ENCODE data around the gene RMDN3.

The RMDN3 gene

GRCh38 chr15:40768521-40769273, 13.6 kb upstream of the RMDN3 start:
- Histone ChIP-seq H3K4me1 (ENCODE audit: control insufficient read depth, low read length) (peaks cover 83% of the 10 kb centered on the region), H3K9me3 (ENCODE audit: control insufficient read depth, insufficient read depth, low read length) (no peaks in the 10 kb centered on the region), H3K27ac (ENCODE audit: low read depth, low read length) (peak overlapping the region; percentile 94), H3K4me3 (ENCODE audit: low read length) (peak overlapping the region; percentile 69), H3K9me2 (replicated peaks; ENCODE audit: control insufficient read depth, low read length) (no peaks in the 10 kb centered on the region), H3F3A (ENCODE audit: control insufficient read depth, insufficient read depth) (peaks cover 38% of the 10 kb centered on the region), H3K79me2 (ENCODE audit: control insufficient read depth, low read length) (peaks cover 40% of the 10 kb centered on the region), H3K27me3 (ENCODE audit: control insufficient read depth, low read length) (no peaks in the 10 kb centered on the region), H3K36me3 (ENCODE audit: control insufficient read depth, low read length) (peaks cover 70% of the 10 kb centered on the region), H4K20me1 (ENCODE audit: control insufficient read depth, insufficient read depth, low read depth, low read length) (no peaks in the 10 kb centered on the region), H3K4me2 (ENCODE audit: low read length) (peak overlapping the region; percentile 86)
- TF ChIP-seq CTCF (IDR thresholded peaks at IDR 0.05; ENCODE audit: low read depth, low read length, poor library complexity, severe bottlenecking), result peak; percentile 55
- TF ChIP-seq EZH2phosphoT487 (IDR thresholded peaks at IDR 0.05; ENCODE audit: borderline replicate concordance, low read length), result no peak

GRCh38 chr15:40767838-40768500, 12.9 kb upstream of the RMDN3 start:
- H3K4me3 ChIP-seq (ENCODE audit: low read length), result peak overlapping the region; percentile 69
- H3K27me3 ChIP-seq (ENCODE audit: control insufficient read depth, low read length), result no peaks in the 10 kb centered on the region
- peaks cover 90% of the 10 kb centered on the region for H3K4me1 ChIP-seq (ENCODE audit: control insufficient read depth, low read length)
- TF ChIP-seq CTCF (IDR thresholded peaks at IDR 0.05; ENCODE audit: low read depth, low read length, poor library complexity, severe bottlenecking) (no peak), EZH2phosphoT487 (IDR thresholded peaks at IDR 0.05; ENCODE audit: borderline replicate concordance, low read length) (no peak)
- no peaks in the 10 kb centered on the region for H4K20me1 ChIP-seq (ENCODE audit: control insufficient read depth, insufficient read depth, low read depth, low read length)
- H3F3A ChIP-seq (ENCODE audit: control insufficient read depth, insufficient read depth), result peaks cover 35% of the 10 kb centered on the region
- H3K27ac ChIP-seq (ENCODE audit: low read depth, low read length), result peak overlapping the region; percentile 94
- peak overlapping the region; percentile 86 for H3K4me2 ChIP-seq (ENCODE audit: low read length)
- no peaks in the 10 kb centered on the region for H3K9me2 ChIP-seq (replicated peaks; ENCODE audit: control insufficient read depth, low read length)
- peaks cover 40% of the 10 kb centered on the region for H3K79me2 ChIP-seq (ENCODE audit: control insufficient read depth, low read length)
- peaks cover 66% of the 10 kb centered on the region for H3K36me3 ChIP-seq (ENCODE audit: control insufficient read depth, low read length)
- no peaks in the 10 kb centered on the region for H3K9me3 ChIP-seq (ENCODE audit: control insufficient read depth, insufficient read depth, low read length)

GRCh38 chr15:40766906-40767837, 12.1 kb upstream of the RMDN3 start:
- H3K27ac ChIP-seq (ENCODE audit: low read depth, low read length), result no peak overlapping the region
- no peak overlapping the region for H3K4me3 ChIP-seq (ENCODE audit: low read length)
- H3K4me1 ChIP-seq (ENCODE audit: control insufficient read depth, low read length), result peaks cover 92% of the 10 kb centered on the region
- no peaks in the 10 kb centered on the region for H3K9me2 ChIP-seq (replicated peaks; ENCODE audit: control insufficient read depth, low read length)
- peaks cover 32% of the 10 kb centered on the region for H3F3A ChIP-seq (ENCODE audit: control insufficient read depth, insufficient read depth)
- H3K4me2 ChIP-seq (ENCODE audit: low read length), result no peak overlapping the region; the same call in 1 of the 2 replicates
- H4K20me1 ChIP-seq (ENCODE audit: control insufficient read depth, insufficient read depth, low read depth, low read length), result no peaks in the 10 kb centered on the region
- peaks cover 40% of the 10 kb centered on the region for H3K79me2 ChIP-seq (ENCODE audit: control insufficient read depth, low read length)
- TF ChIP-seq CTCF (IDR thresholded peaks at IDR 0.05; ENCODE audit: low read depth, low read length, poor library complexity, severe bottlenecking) (no peak), EZH2phosphoT487 (IDR thresholded peaks at IDR 0.05; ENCODE audit: borderline replicate concordance, low read length) (no peak)
- peaks cover 61% of the 10 kb centered on the region for H3K36me3 ChIP-seq (ENCODE audit: control insufficient read depth, low read length)
- H3K9me3 ChIP-seq (ENCODE audit: control insufficient read depth, insufficient read depth, low read length), result no peaks in the 10 kb centered on the region
- no peaks in the 10 kb centered on the region for H3K27me3 ChIP-seq (ENCODE audit: control insufficient read depth, low read length)
